Uterus (tissue), 4 donors: Measurements from ENCODE around the gene BMP6. TPM values are rescaled to one million over a fixed set of nuclear protein-coding genes. Genes with fewer than 3 reads are reported as not detected.

Experiments
- DNase-seq, 2 donors: peaks; one replicate each; pipeline ENCODE4 v3.0.0-alpha.2; 2019 to 2020
- H3K27ac ChIP-seq, 2 donors: fragments of 200-600 bp; sonication (generic); 1 replicate in 1 of 2; 2 replicates in 1 of 2; pipeline ENCODE4 v1.5.1; 2016 to 2018
- H3K27me3 ChIP-seq, 2 donors: fragments of 200-600 bp; sonication (generic); one replicate each; pipeline ENCODE4 v1.5.1; 2018 to 2019; ENCODE audit warnings: control low read depth in 1 of 2
- H3K36me3 ChIP-seq, 2 donors: fragments of 200-600 bp; sonication (generic); one replicate each; pipeline ENCODE4 v1.5.1; 2019; ENCODE audit warnings: control low read depth in 1 of 2
- H3K4me1 ChIP-seq, 2 donors: fragments of 200-600 bp; sonication (generic); one replicate each; pipeline ENCODE4 v1.5.1; 2018 to 2019; ENCODE audit warnings: control low read depth in 1 of 2
- H3K4me3 ChIP-seq, 2 donors: fragments of 200-600 bp; sonication (generic); 1 replicate in 1 of 2; 2 replicates in 1 of 2; pipeline ENCODE4 v1.5.1; 2018 to 2019; ENCODE audit warnings: mild to moderate bottlenecking in 1 of 2
- H3K9me3 ChIP-seq, 2 donors: fragments of 200-600 bp; sonication (generic); one replicate each; pipeline ENCODE4 v1.5.1; 2019; ENCODE audit warnings: control low read depth in 1 of 2
- POLR2A ChIP-seq, 2 donors: fragments of 450-650 bp; IDR thresholded peaks; one replicate each; pipeline ENCODE4 v1.6.1; 2016; ENCODE audit warnings: antibody characterized with exemption in 2 of 2, mild to moderate bottlenecking in 1 of 2, moderate library complexity in 1 of 2
- intact Hi-C: fragments of 100-400 bp; cut with DNase I; formaldehyde crosslinking; loops from one replicate; pipeline ENCODE4 v1.15.1; 2023; ENCODE audit warnings: low total_unique reads
- total RNA-seq, 4 donors: library from RNA; depleted of rRNA in 3 of 4; stranded (reverse); fragments of >200 nt in 3 of 4; gene quantifications; one replicate each; pipeline versions ENCODE4 v1.1.0 to v1.2.4, GENCODE V29; 2014 to 2023
- TF ChIP-seq, protein P1 (sequence below), 4 experiments: fragments of 200-600 bp in 2 of 4; fragments of 450-650 bp in 2 of 4; sonication (generic) in 2 of 4; IDR thresholded peaks; one replicate each; pipeline ENCODE4 v1.5.1; 2016 to 2019; ENCODE audit warnings: antibody characterized with exemption in 4 of 4, mild to moderate bottlenecking in 2 of 4, moderate library complexity in 1 of 4
- donor health status: DM: yes; HTN: yes; CAD: no.

BMP6 gene
- total RNA-seq, 4 donors from 2014 or later = 2.2 to 8.5 (median 4.4) TPM

DNA sequence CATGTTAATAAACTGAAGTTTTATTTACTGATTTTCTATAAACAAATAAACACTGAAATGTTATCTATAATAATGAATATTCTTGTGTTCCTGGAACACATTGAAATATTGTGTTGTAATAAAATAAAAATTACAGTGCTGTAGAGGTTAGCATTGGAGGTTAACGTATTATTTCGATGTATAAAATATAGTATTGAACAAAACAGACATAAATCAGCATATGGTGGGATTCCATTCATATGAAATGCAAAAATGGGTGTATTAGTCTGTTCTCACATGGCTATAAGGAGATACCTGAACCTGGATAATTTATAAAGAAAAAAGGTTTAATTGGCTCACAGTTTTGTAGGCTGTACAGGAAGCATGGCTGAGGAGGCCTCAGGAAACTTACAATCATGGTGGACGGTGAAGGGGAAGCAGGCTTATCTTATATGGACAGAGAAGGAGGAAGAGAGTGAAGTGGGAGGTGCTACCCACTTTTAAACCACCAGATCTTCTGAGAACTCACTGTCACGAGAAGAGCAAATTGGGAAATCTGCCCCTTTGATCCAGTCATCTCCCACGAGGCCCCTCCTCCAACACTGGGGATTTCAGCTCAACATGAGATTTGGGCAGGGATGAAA, 24.6 kb upstream of the BMP6 start:
- Histone ChIP-seq H3K27me3 (no peaks in the 10 kb centered on the region), H3K4me3 (no peak overlapping the region), H3K27ac (no peak overlapping the region), H3K9me3 (no peaks in the 10 kb centered on the region), H3K36me3 (no peaks in the 10 kb centered on the region), H3K4me1 (no peaks in the 10 kb centered on the region)
- TF ChIP-seq POLR2A (IDR thresholded peaks at IDR 0.05) = no peak
- TF ChIP-seq, protein P1, sequence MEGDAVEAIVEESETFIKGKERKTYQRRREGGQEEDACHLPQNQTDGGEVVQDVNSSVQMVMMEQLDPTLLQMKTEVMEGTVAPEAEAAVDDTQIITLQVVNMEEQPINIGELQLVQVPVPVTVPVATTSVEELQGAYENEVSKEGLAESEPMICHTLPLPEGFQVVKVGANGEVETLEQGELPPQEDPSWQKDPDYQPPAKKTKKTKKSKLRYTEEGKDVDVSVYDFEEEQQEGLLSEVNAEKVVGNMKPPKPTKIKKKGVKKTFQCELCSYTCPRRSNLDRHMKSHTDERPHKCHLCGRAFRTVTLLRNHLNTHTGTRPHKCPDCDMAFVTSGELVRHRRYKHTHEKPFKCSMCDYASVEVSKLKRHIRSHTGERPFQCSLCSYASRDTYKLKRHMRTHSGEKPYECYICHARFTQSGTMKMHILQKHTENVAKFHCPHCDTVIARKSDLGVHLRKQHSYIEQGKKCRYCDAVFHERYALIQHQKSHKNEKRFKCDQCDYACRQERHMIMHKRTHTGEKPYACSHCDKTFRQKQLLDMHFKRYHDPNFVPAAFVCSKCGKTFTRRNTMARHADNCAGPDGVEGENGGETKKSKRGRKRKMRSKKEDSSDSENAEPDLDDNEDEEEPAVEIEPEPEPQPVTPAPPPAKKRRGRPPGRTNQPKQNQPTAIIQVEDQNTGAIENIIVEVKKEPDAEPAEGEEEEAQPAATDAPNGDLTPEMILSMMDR (IDR thresholded peaks at IDR 0.05) = no peak
- no peak for DNase-seq
- intact Hi-C loops = no loop called here

DNA sequence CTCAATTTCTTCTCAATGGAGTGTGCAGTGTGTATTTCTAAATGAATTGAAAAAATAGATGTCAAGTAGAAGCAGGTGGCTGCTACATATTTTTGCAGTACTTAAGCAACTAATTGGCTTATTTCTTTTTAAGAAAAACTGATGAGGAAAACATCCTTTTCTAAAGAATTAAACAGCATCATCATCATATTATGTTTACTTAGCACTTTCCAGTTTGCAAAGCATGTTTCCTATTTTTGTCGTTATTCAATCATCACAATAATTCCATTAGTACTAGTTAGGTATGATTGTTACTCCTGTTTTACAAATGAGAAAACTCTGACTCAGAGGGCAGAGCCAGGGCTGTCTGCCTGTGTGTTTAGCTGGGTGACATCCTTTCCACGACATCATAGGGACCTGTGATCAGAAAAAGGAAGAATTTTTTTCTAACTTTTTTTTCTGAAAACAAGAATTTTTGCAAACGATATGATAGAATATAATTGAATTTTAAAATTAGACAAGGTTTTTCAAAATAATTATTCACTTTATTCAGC, 22.7 kb upstream of the BMP6 start:
- Histone ChIP-seq H3K27me3 (no peaks in the 10 kb centered on the region), H3K36me3 (no peaks in the 10 kb centered on the region), H3K9me3 (no peaks in the 10 kb centered on the region), H3K4me3 (no peak overlapping the region), H3K4me1 (no peaks in the 10 kb centered on the region), H3K27ac (no peak overlapping the region)
- no peak for DNase-seq
- TF ChIP-seq, protein P1 (IDR thresholded peaks at IDR 0.05) = no peak
- no peak for TF ChIP-seq POLR2A (IDR thresholded peaks at IDR 0.05)
- intact Hi-C loops = no loop called here

DNA sequence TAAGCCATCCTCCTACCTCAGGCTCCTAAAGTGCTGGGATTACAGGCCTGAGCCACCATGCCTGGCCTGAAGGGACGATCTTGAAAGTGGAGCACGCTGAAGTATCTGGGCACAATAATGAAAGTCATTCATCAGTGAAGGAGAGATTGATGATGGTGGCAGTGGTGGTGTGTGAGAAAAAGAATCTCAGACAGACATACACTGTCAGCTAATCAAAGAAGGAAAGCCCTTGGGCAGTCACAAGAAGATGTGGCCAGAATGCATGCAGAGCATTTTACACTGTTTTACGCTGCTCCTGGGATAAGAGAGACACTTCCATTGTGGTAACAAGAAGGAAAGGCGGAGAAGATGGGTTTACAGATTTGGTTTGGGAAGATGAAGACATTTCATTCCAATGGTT, 20.4 kb upstream of the BMP6 start:
- TF ChIP-seq, protein P1 (IDR thresholded peaks at IDR 0.05) = no peak
- no peak for TF ChIP-seq POLR2A (IDR thresholded peaks at IDR 0.05)
- H3K4me1 ChIP-seq = no peaks in the 10 kb centered on the region
- intact Hi-C loops = no loop called here
- no peak overlapping the region for H3K4me3 ChIP-seq
- H3K9me3 ChIP-seq = no peaks in the 10 kb centered on the region
- no peak for DNase-seq
- no peak overlapping the region for H3K27ac ChIP-seq
- no peaks in the 10 kb centered on the region for H3K36me3 ChIP-seq
- H3K27me3 ChIP-seq = no peaks in the 10 kb centered on the region

DNA sequence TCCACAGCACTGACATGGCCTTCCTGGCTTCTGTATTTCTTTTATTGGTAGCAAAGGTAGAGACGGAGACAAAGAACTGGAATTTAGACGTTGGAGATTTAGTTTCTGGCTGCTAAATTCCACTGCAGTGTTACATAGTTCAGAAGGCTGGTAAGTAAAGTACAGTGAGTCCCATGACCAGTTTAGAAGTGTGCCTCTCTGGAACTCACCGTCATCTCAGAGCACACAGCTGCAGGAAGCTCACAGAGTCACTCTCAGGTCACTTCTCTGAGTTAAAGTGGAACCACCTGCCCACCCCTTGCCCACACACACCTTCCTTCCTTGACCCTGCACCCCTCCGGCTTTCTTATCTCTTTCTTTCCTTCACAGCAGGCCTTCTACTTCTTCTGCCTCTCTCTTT, 19.6 kb upstream of the BMP6 start:
- no peaks in the 10 kb centered on the region for H3K4me1 ChIP-seq
- H3K27me3 ChIP-seq = no peaks in the 10 kb centered on the region
- H3K27ac ChIP-seq = no peak overlapping the region
- DNase-seq = no peak
- no peak overlapping the region for H3K4me3 ChIP-seq
- no peaks in the 10 kb centered on the region for H3K9me3 ChIP-seq
- intact Hi-C loops = no loop called here
- no peaks in the 10 kb centered on the region for H3K36me3 ChIP-seq
- TF ChIP-seq, protein P1 (IDR thresholded peaks at IDR 0.05) = no peak
- no peak for TF ChIP-seq POLR2A (IDR thresholded peaks at IDR 0.05)

DNA sequence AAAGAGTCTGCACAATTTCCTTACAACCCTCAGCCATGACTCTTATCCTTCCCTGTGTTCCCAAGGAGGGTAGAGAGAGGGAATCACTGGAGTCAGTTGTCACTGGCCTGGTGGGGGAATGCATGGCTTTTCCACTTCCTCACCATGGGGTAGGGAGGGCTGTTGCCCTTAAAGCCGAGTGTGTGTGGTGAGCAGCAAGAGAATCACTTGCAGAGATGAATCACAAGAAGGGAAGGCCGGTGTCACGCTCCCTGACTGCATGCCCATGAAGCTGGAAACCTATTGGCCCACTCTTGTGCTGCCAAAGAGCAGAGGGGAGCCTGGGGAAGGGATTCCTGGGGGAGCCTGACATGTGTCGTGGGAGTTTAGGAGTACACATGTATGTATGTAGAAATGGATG, 18.1 kb upstream of the BMP6 start:
- H3K36me3 ChIP-seq = no peaks in the 10 kb centered on the region
- H3K27ac ChIP-seq = no peak overlapping the region
- H3K4me1 ChIP-seq = no peaks in the 10 kb centered on the region
- TF ChIP-seq POLR2A (IDR thresholded peaks at IDR 0.05) = no peak
- TF ChIP-seq, protein P1 (IDR thresholded peaks at IDR 0.05) = no peak
- no peaks in the 10 kb centered on the region for H3K9me3 ChIP-seq
- intact Hi-C loops = no loop called here
- H3K27me3 ChIP-seq = no peaks in the 10 kb centered on the region
- no peak overlapping the region for H3K4me3 ChIP-seq
- no peak for DNase-seq
